ENCODE measurements around the gene ZSCAN21. TPM values are rescaled to one million over a fixed set of nuclear protein-coding genes. Genes with fewer than 3 reads are reported as not detected.

The ZSCAN21 gene
- total and polyA plus RNA-seq, 4 donors = 7.0 to 10.7 (median 9.1) TPM

DNA sequence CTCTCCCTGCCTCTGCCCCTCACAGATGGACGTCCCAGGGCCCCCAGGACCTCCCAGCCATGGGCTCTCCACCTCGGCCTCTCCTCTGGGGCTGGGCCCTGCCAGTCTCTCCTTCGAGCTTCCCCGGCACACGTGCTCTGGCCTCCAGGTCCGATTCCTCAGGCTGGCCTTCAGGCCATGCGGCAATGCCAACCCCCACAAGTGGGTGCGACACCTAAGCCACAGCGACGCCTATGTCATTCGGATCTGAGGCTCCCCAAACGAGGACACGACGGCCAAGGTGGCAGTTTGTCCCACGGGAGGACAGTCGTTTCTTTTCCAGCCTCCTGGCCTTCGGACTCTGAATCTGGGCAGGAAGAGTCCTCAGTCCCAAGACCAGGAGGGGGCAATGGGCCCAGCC lies 57.1 kb downstream of the ZSCAN21 start:
- ATAC-seq (ENCODE audit: low FRiP score) = no peak
- H3K36me3 ChIP-seq (ENCODE audit: control insufficient read depth in 1 of 2, insufficient read depth in 2 of 2, low read length in 1 of 2) = peaks cover 0 to 7% of the 10 kb centered on the region in 2 donors
- H3K4me3 ChIP-seq (ENCODE audit: low read length in 2 of 2) = no peak overlapping the region
- WGBS, 2 donors = 72 to 76% methylated on average over 17 of the region's 17 CpGs
- H3K4me1 ChIP-seq (ENCODE audit: control insufficient read depth in 1 of 2, insufficient read depth in 2 of 2, low read length in 2 of 2) = no peaks in the 10 kb centered on the region
- intact Hi-C loops (cut with DNase I) = no loop called here
- no peaks in the 10 kb centered on the region for H3K27me3 ChIP-seq (ENCODE audit: control insufficient read depth in 1 of 2, insufficient read depth in 2 of 2, low read length in 1 of 2)
- no peaks in the 10 kb centered on the region for H3K9me3 ChIP-seq (ENCODE audit: control insufficient read depth, low read length)
- H3K27ac ChIP-seq (ENCODE audit: low read depth in 1 of 2, low read length in 2 of 2) = no peak overlapping the region
- no peak for DNase-seq

- H3K27ac ChIP-seq (ENCODE audit: low read depth in 1 of 2, low read length in 2 of 2) = no peak overlapping the region
- ATAC-seq (ENCODE audit: low FRiP score) (no peak), DNase-seq (no peak)
- WGBS, 2 donors = 80 to 83% methylated on average over 25 of the region's 25 CpGs
- H3K9me3 ChIP-seq (ENCODE audit: control insufficient read depth, low read length) = no peaks in the 10 kb centered on the region
- no peak overlapping the region for H3K4me3 ChIP-seq (ENCODE audit: low read length in 2 of 2)
- no peaks in the 10 kb centered on the region for H3K4me1 ChIP-seq (ENCODE audit: control insufficient read depth in 1 of 2, insufficient read depth in 2 of 2, low read length in 2 of 2)
- no peaks in the 10 kb centered on the region for H3K27me3 ChIP-seq (ENCODE audit: control insufficient read depth in 1 of 2, insufficient read depth in 2 of 2, low read length in 1 of 2)
- intact Hi-C loops (cut with DNase I) = no loop called here
- peaks cover 0 to 7% of the 10 kb centered on the region in 2 donors for H3K36me3 ChIP-seq (ENCODE audit: control insufficient read depth in 1 of 2, insufficient read depth in 2 of 2, low read length in 1 of 2)
Measured at GRCh38 chr7:100107125-100107737, 57.7 kb downstream of the ZSCAN21 start.

DNA sequence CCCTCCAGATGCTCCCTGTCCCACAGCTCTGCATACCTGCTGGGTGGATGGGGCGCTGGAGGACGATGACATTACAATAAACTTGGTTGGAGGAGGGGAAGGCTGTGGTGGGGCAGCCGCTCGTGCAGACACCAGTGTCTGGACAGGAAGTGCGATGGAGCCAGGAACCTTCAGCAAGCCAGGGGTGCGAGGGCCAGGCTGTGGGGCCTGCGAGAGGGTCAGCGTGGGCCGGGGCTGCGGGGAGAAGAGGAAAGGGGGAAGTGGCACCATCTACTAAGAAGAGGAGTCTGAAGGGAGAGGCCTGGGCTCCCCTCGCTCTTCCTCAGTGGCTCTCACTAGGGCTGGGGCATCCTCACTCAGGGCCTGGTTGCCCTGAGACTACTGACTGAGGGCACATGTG lies 58.3 kb downstream of the ZSCAN21 start:
- Histone ChIP-seq H3K27ac (ENCODE audit: low read depth in 1 of 2, low read length in 2 of 2) (no peak overlapping the region), H3K4me3 (ENCODE audit: low read length in 2 of 2) (no peak overlapping the region), H3K27me3 (ENCODE audit: control insufficient read depth in 1 of 2, insufficient read depth in 2 of 2, low read length in 1 of 2) (no peaks in the 10 kb centered on the region), H3K4me1 (ENCODE audit: control insufficient read depth in 1 of 2, insufficient read depth in 2 of 2, low read length in 2 of 2) (no peaks in the 10 kb centered on the region), H3K36me3 (ENCODE audit: control insufficient read depth in 1 of 2, insufficient read depth in 2 of 2, low read length in 1 of 2) (peaks cover 0 to 9% of the 10 kb centered on the region in 2 donors), H3K9me3 (ENCODE audit: control insufficient read depth, low read length) (no peaks in the 10 kb centered on the region)
- DNase-seq = no peak
- intact Hi-C loops (cut with DNase I) = no loop called here
- WGBS, 2 donors = 63 to 71% methylated on average over 9 to 11 of the region's 11 CpGs
- ATAC-seq (ENCODE audit: low FRiP score) = no peak

DNA sequence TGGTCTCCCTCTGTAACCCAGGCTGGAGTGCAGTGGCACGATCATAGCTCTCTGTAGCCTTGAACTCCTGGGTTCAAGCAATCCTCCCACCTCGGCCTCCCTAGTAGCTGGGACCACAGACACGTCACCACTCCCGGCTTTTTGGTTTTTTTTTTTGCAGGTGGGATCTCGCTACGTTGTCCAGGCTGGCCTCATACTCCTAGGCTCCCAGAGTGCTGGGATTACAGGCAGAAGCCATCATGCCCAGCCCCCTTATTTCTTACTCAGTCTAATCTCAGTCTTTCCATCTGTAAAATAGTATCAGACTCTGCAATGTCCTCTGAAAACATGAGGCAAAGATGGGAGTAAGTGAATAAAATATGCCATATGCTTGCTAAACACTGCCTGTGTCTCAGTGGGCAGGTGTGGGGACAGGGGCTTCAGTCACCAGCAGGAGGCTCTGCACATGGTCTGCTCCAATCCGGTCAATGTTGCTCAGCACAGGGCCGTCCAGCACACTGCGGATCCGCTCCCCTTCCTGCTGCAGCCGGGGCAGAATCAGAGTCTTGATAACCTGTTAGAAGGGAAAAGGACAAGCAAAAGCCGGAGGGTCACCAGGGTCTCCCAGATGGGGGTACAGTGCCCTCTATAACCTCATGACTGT lies 60.1 kb downstream of the ZSCAN21 start:
- 85 to 86% methylated on average over 12 of the region's 12 CpGs for WGBS, 2 donors
- Histone ChIP-seq H3K36me3 (ENCODE audit: control insufficient read depth in 1 of 2, insufficient read depth in 2 of 2, low read length in 1 of 2) (peaks cover 0 to 9% of the 10 kb centered on the region in 2 donors), H3K27me3 (ENCODE audit: control insufficient read depth in 1 of 2, insufficient read depth in 2 of 2, low read length in 1 of 2) (no peaks in the 10 kb centered on the region), H3K27ac (ENCODE audit: low read depth in 1 of 2, low read length in 2 of 2) (no peak overlapping the region), H3K9me3 (ENCODE audit: control insufficient read depth, low read length) (no peaks in the 10 kb centered on the region), H3K4me1 (ENCODE audit: control insufficient read depth in 1 of 2, insufficient read depth in 2 of 2, low read length in 2 of 2) (no peaks in the 10 kb centered on the region), H3K4me3 (ENCODE audit: low read length in 2 of 2) (no peak overlapping the region)
- intact Hi-C loops (cut with DNase I) = no loop called here
- ATAC-seq (ENCODE audit: low FRiP score) = no peak
- no peak for DNase-seq

- H3K9me3 ChIP-seq (ENCODE audit: control insufficient read depth, low read length) = no peaks in the 10 kb centered on the region
- H3K27me3 ChIP-seq (ENCODE audit: control insufficient read depth in 1 of 2, insufficient read depth in 2 of 2, low read length in 1 of 2) = no peaks in the 10 kb centered on the region
- no peak overlapping the region for H3K27ac ChIP-seq (ENCODE audit: low read depth in 1 of 2, low read length in 2 of 2)
- DNase-seq (no peak), ATAC-seq (ENCODE audit: low FRiP score) (no peak)
- 93% methylated on average over 7 of the region's 7 CpGs for WGBS, 2 donors
- intact Hi-C loops (cut with DNase I) = no loop called here
- H3K4me3 ChIP-seq (ENCODE audit: low read length in 2 of 2) = no peak overlapping the region
- peaks cover 0 to 7% of the 10 kb centered on the region in 2 donors for H3K36me3 ChIP-seq (ENCODE audit: control insufficient read depth in 1 of 2, insufficient read depth in 2 of 2, low read length in 1 of 2)
- H3K4me1 ChIP-seq (ENCODE audit: control insufficient read depth in 1 of 2, insufficient read depth in 2 of 2, low read length in 2 of 2) = no peaks in the 10 kb centered on the region
Measured at GRCh38 chr7:100111156-100111555, 61.6 kb downstream of the ZSCAN21 start.

- H3K4me3 ChIP-seq (ENCODE audit: low read length in 2 of 2) = no peak overlapping the region
- no peaks in the 10 kb centered on the region for H3K9me3 ChIP-seq (ENCODE audit: control insufficient read depth, low read length)
- WGBS, 2 donors = 84 to 90% methylated on average over 13 of the region's 13 CpGs
- H3K27me3 ChIP-seq (ENCODE audit: control insufficient read depth in 1 of 2, insufficient read depth in 2 of 2, low read length in 1 of 2) = no peaks in the 10 kb centered on the region
- no peaks in the 10 kb centered on the region for H3K4me1 ChIP-seq (ENCODE audit: control insufficient read depth in 1 of 2, insufficient read depth in 2 of 2, low read length in 2 of 2)
- intact Hi-C loops (cut with DNase I) = no loop called here
- ATAC-seq (ENCODE audit: low FRiP score) = no peak
- H3K36me3 ChIP-seq (ENCODE audit: control insufficient read depth in 1 of 2, insufficient read depth in 2 of 2, low read length in 1 of 2) = peaks cover 0 to 3% of the 10 kb centered on the region in 2 donors
- no peak overlapping the region for H3K27ac ChIP-seq (ENCODE audit: low read depth in 1 of 2, low read length in 2 of 2)
- DNase-seq = no peak
Measured at GRCh38 chr7:100111914-100112313, 62.3 kb downstream of the ZSCAN21 start.

Small RNAs within 50 kb of the gene (microRNA-seq; reads per million reads assigned to microRNA genes)
- gene MIR106B = 709 to 894 reads per million in 2 donors
- 450 to 895 reads per million in 2 donors for gene MIR25
- 2,024 to 3,916 reads per million in 2 donors for gene MIR93

Other genes with a start within 250 kb of the ZSCAN21 start
- under 1 TPM in 1 of 2 donors, not detected in 1; 0.24 TPM for gene CYP3A43, start 221.8 kb upstream of the ZSCAN21 start, total RNA-seq
- gene CYP3A43, start 221.8 kb upstream of the ZSCAN21 start, polyA plus RNA-seq = not detected
- gene OR2AE1, start 172.7 kb upstream of the ZSCAN21 start, total RNA-seq = under 1 TPM in 1 of 2 donors, not detected in 1; 0.36 TPM
- not detected for gene OR2AE1, start 172.7 kb upstream of the ZSCAN21 start, polyA plus RNA-seq
- 10 to 100 TPM; 24.7 to 33.4 TPM for gene TRIM4, start 130.2 kb upstream of the ZSCAN21 start, total RNA-seq
- 10 to 100 TPM; 16.4 to 20.3 TPM for gene TRIM4, start 130.2 kb upstream of the ZSCAN21 start, polyA plus RNA-seq
- gene GJC3, start 120.2 kb upstream of the ZSCAN21 start, total RNA-seq = under 1 TPM in 1 of 2 donors, not detected in 1; 0.57 TPM
- gene GJC3, start 120.2 kb upstream of the ZSCAN21 start, polyA plus RNA-seq = not detected
- gene AZGP1, start 73.7 kb upstream of the ZSCAN21 start, total RNA-seq = 1 to 10 TPM in 1 of 2 donors, under 1 TPM in 1; 0.63 to 1.3 TPM
- gene AZGP1, start 73.7 kb upstream of the ZSCAN21 start, polyA plus RNA-seq = 1 to 10 TPM in 1 of 2 donors, under 1 TPM in 1; 0.13 to 3.5 TPM
- gene ZKSCAN1, start 34.2 kb upstream of the ZSCAN21 start, total RNA-seq = 10 to 100 TPM; 57.9 to 80.9 TPM
- gene ZKSCAN1, start 34.2 kb upstream of the ZSCAN21 start, polyA plus RNA-seq = 10 to 100 TPM in 1 of 2 donors, 1 to 10 TPM in 1; 6.5 to 15.3 TPM
- 10 to 100 TPM; 22.0 to 26.7 TPM for gene ZNF3, start 31.9 kb downstream of the ZSCAN21 start, total RNA-seq
- 10 to 100 TPM in 1 of 2 donors, 1 to 10 TPM in 1; 6.3 to 24.1 TPM for gene ZNF3, start 31.9 kb downstream of the ZSCAN21 start, polyA plus RNA-seq
- gene COPS6, start 39.2 kb downstream of the ZSCAN21 start, total RNA-seq = 10 to 100 TPM; 79.7 to 81.0 TPM
- gene COPS6, start 39.2 kb downstream of the ZSCAN21 start, polyA plus RNA-seq = 100 to 1,000 TPM in 1 of 2 donors, 10 to 100 TPM in 1; 73.9 to 132 TPM
- 10 to 100 TPM; 27.1 to 45.8 TPM for gene MCM7, start 51.6 kb downstream of the ZSCAN21 start, total RNA-seq
- 10 to 100 TPM; 47.2 to 90.8 TPM for gene MCM7, start 51.6 kb downstream of the ZSCAN21 start, polyA plus RNA-seq
- gene AP4M1, start 51.9 kb downstream of the ZSCAN21 start, total RNA-seq = 10 to 100 TPM; 14.9 to 20.5 TPM
- gene AP4M1, start 51.9 kb downstream of the ZSCAN21 start, polyA plus RNA-seq = 10 to 100 TPM in 1 of 2 donors, 1 to 10 TPM in 1; 8.1 to 60.9 TPM
- gene TAF6, start 69.6 kb downstream of the ZSCAN21 start, total RNA-seq = 10 to 100 TPM; 31.7 to 38.7 TPM
- gene TAF6, start 69.6 kb downstream of the ZSCAN21 start, polyA plus RNA-seq = 10 to 100 TPM; 24.2 to 39.3 TPM
- gene CNPY4, start 69.9 kb downstream of the ZSCAN21 start, total RNA-seq = 10 to 100 TPM; 14.0 to 29.5 TPM
- 10 to 100 TPM; 17.2 to 35.0 TPM for gene CNPY4, start 69.9 kb downstream of the ZSCAN21 start, polyA plus RNA-seq
- 1 to 10 TPM; 1.8 to 1.9 TPM for gene MBLAC1, start 77.2 kb downstream of the ZSCAN21 start, total RNA-seq
- gene MBLAC1, start 77.2 kb downstream of the ZSCAN21 start, polyA plus RNA-seq = 1 to 10 TPM; 1.4 to 2.3 TPM
- 100 to 1,000 TPM in 1 of 2 donors, 10 to 100 TPM in 1; 80.2 to 104 TPM for gene LAMTOR4, start 99.1 kb downstream of the ZSCAN21 start, total RNA-seq
- 100 to 1,000 TPM; 267 to 310 TPM for gene LAMTOR4, start 99.1 kb downstream of the ZSCAN21 start, polyA plus RNA-seq
- gene TRAPPC14, start 108.9 kb downstream of the ZSCAN21 start, total RNA-seq = 10 to 100 TPM; 16.5 to 17.4 TPM
- 10 to 100 TPM in 1 of 2 donors, 1 to 10 TPM in 1; 3.6 to 28.2 TPM for gene TRAPPC14, start 108.9 kb downstream of the ZSCAN21 start, polyA plus RNA-seq
- 10 to 100 TPM in 1 of 2 donors, 1 to 10 TPM in 1; 4.4 to 14.9 TPM for gene GAL3ST4, start 118.8 kb downstream of the ZSCAN21 start, total RNA-seq
- 10 to 100 TPM in 1 of 2 donors, 1 to 10 TPM in 1; 5.8 to 12.5 TPM for gene GAL3ST4, start 118.8 kb downstream of the ZSCAN21 start, polyA plus RNA-seq
- 1 to 10 TPM in 1 of 2 donors, under 1 TPM in 1; 0.78 to 3.7 TPM for gene GPC2, start 127.6 kb downstream of the ZSCAN21 start, total RNA-seq
- gene GPC2, start 127.6 kb downstream of the ZSCAN21 start, polyA plus RNA-seq = 1 to 10 TPM in 1 of 2 donors, under 1 TPM in 1; 0.63 to 1.2 TPM
- gene STAG3, start 128.1 kb downstream of the ZSCAN21 start, total RNA-seq = 1 to 10 TPM in 1 of 2 donors, under 1 TPM in 1; 0.96 to 1.5 TPM
- 1 to 10 TPM in 1 of 2 donors, under 1 TPM in 1; 0.13 to 1.7 TPM for gene STAG3, start 128.1 kb downstream of the ZSCAN21 start, polyA plus RNA-seq
- gene PVRIG, start 170.2 kb downstream of the ZSCAN21 start, total RNA-seq = 1 to 10 TPM in 1 of 2 donors, under 1 TPM in 1; 0.23 to 2.1 TPM
- under 1 TPM in 1 of 2 donors, not detected in 1; 0.25 TPM for gene PVRIG, start 170.2 kb downstream of the ZSCAN21 start, polyA plus RNA-seq

Measured in aorta (tissue), 5 donors.